ENCODE results near the gene ZNF652.

Gene ZNF652

GRCh38 chr17:49258394-49258793 lies 103.7 kb downstream of the ZNF652 start:
- no peak for DNase-seq

- no peak for DNase-seq
These were observed 106.9 kb downstream of the ZNF652 start for GRCh38 chr17:49255125-49255524.

DNA sequence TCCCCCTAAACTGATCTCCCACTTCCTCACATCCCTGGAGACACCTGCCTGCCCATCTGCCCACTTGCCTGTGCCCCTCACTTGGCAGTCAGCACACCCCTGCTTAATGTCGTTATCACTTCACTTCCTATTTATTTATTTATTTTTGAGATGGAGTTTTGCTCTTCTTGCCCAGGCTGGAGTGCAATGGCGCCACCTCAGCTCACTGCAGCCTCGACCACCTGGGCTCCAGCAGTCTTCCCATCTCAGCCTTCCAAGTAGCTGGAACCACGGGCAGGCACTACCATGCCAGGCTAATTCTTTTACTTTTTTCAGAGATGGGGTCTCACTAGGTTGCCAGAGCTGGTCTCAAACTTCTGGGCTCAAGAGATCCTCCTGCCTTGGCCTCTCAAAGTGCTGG lies 108.0 kb downstream of the ZNF652 start:
- DNase-seq, result no peak

DNA sequence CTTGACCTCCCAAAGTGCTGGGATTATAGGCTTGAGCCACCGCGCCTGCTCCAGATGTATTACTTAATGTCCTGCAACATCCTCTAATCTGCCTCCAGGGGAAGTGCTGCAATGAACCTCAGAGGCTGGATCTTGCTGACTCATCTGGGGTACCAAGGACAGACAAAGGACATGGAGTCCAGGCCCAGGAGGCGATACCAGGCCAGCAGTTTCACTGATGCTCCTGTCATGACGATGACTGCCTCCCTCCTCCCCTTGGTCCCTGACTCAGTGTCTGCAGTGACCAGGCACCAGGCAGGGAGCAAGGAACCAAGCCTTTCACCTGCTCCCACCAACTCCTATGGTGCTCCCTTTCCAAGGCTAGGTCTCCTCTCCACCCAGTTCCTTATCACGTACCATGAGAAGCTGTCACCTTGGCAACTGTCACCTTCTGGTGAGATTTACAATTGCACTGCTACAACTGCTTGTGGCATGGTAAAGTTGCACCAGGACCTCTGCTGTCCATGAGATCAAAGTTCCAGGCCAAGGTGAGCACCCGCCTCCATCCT lies 109.8 kb downstream of the ZNF652 start:
- peak; percentile 24 for DNase-seq

- DNase-seq, result no peak
These were observed 112.0 kb downstream of the ZNF652 start for GRCh38 chr17:49249890-49250522.

- no peak for DNase-seq
These were observed 112.7 kb downstream of the ZNF652 start for GRCh38 chr17:49249292-49249794.

DNA sequence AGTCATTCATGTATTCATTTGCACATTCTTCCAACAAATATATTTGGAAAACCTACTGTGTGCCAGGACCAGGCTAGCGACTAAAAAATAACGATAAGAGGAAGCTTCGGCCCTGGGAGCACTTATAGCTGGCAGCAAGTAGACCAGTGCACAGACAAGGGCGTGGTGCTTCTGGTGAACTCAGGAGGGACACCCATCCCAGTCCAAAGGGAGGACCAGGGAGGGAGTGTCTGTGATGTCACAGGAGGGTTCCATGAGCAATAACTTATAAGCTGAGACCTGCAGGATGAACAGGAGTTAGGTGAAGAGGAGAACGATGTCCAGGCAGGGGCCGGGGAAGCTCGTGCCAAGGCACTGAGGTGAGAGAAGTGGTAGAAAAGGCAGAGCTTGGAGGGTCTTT lies 114.1 kb downstream of the ZNF652 start:
- no peak for DNase-seq

DNA sequence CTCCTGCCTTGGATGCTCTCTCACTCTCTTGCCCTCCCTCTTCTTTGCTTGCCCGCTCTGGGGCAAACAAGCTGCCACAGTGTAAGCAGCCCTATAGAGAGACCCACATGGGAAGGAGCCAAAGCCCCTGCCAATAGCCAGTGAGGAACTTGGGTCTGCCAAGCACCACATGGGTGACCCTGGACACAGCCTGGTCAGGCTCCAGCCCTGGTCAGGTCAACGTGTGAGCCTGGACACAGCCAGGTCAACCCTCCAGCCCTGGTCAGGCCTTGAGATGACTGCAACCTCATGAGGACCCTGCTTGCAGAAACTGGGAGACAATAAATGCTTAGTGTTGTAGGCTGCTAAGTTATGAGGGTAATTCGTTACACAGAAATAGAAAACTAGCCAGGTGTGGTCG lies 117.2 kb downstream of the ZNF652 start:
- no peak for DNase-seq

All from HCEC 1CT (cell line).